Right atrium auricular region (tissue), 2 donors: ENCODE measurements around the gene PLCH1. TPM values are rescaled to one million over a fixed set of nuclear protein-coding genes. Genes with fewer than 3 reads are reported as not detected.

Experiments used
- DNase-seq: peaks from one replicate; pipeline ENCODE4 v3.0.0-alpha.2; 2019; ENCODE audit warnings: low spot score
- H3K27ac ChIP-seq, 2 donors: fragments of 200-600 bp; sonication (generic); 1 replicate in 1 of 2; 2 replicates in 1 of 2; pipeline ENCODE4 v1.5.1; 2016 to 2019
- H3K27me3 ChIP-seq, 2 donors: fragments of 200-600 bp; sonication (generic); one replicate each; pipeline versions ENCODE4 v1.5.1 to v1.6.0; 2017 to 2019
- H3K36me3 ChIP-seq: fragments of 200-600 bp; sonication (generic); one replicate; pipeline ENCODE4 v1.5.1; 2016
- H3K4me1 ChIP-seq, 2 donors: fragments of 200-600 bp; sonication (generic); one replicate each; pipeline versions ENCODE4 v1.5.1 to v1.6.0; 2017 to 2019
- H3K4me3 ChIP-seq, 2 donors: fragments of 200-600 bp; sonication (generic); 1 replicate in 1 of 2; 2 replicates in 1 of 2; pipeline ENCODE4 v1.5.1; 2017 to 2019; ENCODE audit warnings: mild to moderate bottlenecking in 1 of 2, moderate library complexity in 1 of 2
- H3K9me3 ChIP-seq, 2 donors: fragments of 200-600 bp; sonication (generic); one replicate each; pipeline ENCODE4 v1.5.1; 2019
- total RNA-seq, 2 donors: library from RNA; depleted of rRNA; stranded (reverse); fragments of >200 nt; gene quantifications; one replicate each; pipeline ENCODE4 v1.1.0, GENCODE V29; 2016
- TF ChIP-seq, protein P1 (sequence below), 2 donors: fragments of 200-600 bp; sonication (generic); IDR thresholded peaks; one replicate each; pipeline ENCODE4 v1.5.1; 2019; ENCODE audit warnings: antibody characterized with exemption in 2 of 2

Gene PLCH1
- total RNA-seq, 2 donors from 2014 or later = 1.4 to 1.5 TPM

DNA sequence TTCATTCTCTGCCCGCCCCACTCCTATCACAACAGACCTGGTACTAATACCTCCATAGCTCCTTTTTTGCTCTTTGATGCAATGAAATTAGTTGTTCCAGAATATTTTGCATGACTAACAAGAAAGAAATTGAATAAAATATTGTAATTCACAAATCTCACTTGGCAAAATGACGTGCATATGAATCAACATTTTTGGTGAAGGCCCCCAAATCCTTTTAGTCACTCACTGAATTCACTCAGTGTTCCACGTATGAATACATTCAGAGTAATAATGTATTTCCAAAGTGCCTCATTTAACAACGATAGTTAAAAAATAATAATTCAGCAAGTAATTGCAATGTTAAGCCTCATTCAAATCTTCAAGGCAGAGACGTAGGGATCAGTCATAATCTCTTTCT, 302.8 kb downstream of the PLCH1 start:
- H3K27me3 ChIP-seq = no peaks in the 10 kb centered on the region
- TF ChIP-seq, protein P1, sequence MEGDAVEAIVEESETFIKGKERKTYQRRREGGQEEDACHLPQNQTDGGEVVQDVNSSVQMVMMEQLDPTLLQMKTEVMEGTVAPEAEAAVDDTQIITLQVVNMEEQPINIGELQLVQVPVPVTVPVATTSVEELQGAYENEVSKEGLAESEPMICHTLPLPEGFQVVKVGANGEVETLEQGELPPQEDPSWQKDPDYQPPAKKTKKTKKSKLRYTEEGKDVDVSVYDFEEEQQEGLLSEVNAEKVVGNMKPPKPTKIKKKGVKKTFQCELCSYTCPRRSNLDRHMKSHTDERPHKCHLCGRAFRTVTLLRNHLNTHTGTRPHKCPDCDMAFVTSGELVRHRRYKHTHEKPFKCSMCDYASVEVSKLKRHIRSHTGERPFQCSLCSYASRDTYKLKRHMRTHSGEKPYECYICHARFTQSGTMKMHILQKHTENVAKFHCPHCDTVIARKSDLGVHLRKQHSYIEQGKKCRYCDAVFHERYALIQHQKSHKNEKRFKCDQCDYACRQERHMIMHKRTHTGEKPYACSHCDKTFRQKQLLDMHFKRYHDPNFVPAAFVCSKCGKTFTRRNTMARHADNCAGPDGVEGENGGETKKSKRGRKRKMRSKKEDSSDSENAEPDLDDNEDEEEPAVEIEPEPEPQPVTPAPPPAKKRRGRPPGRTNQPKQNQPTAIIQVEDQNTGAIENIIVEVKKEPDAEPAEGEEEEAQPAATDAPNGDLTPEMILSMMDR (IDR thresholded peaks at IDR 0.05) = no peak
- no peaks in the 10 kb centered on the region for H3K36me3 ChIP-seq
- H3K27ac ChIP-seq = no peak overlapping the region
- H3K4me3 ChIP-seq = no peak overlapping the region
- no peaks in the 10 kb centered on the region for H3K9me3 ChIP-seq
- no peak for DNase-seq
- H3K4me1 ChIP-seq = no peaks in the 10 kb centered on the region

DNA sequence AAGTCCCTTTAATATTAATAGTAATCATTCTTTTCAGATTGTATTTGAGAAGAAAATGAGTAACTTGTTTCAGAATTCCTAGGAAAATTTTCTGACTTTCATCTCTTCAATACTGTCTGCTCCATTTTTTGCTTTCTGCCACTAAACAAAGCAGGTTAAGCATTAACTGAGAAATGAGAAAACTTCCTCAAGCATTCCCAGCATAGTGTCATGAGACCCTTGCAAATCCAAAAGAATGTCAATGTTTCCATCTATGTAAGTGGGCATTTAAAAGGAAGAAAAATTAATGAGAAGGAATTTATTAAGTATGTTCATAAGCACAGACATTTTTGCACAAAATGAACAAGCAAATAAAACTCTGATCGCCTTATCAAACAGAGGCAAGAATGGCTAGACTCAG, 303.4 kb downstream of the PLCH1 start:
- Histone ChIP-seq H3K36me3 (no peaks in the 10 kb centered on the region), H3K4me1 (no peaks in the 10 kb centered on the region)

DNA sequence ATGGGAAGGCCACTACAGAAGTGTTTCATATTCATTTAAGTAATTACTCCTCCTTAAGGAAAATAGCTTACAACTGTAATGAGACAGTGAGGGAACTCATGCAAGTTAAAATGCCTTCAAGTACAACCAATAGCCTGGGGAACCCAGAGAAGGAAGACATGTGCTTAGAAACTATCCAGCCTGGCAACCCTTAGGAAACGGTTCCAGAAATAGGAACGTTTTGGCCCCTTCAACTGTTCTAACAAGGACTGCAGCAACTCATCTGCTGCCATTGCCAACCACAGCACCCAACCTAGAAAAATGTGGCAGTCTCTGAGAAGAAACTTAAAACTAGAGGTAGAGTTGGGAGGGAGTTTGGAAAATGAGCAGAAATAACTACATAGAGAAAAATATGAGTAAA, 303.8 kb downstream of the PLCH1 start:
- Histone ChIP-seq H3K9me3 (no peaks in the 10 kb centered on the region), H3K36me3 (no peaks in the 10 kb centered on the region), H3K4me1 (no peaks in the 10 kb centered on the region), H3K4me3 (no peak overlapping the region), H3K27me3 (no peaks in the 10 kb centered on the region), H3K27ac (no peak overlapping the region)
- DNase-seq = no peak
- TF ChIP-seq, protein P1 (IDR thresholded peaks at IDR 0.05) = no peak

More for the DNA sequence above, 303.4 kb downstream of the PLCH1 start:
- TF ChIP-seq, protein P1 (IDR thresholded peaks at IDR 0.05) = no peak
- Histone ChIP-seq H3K9me3 (no peaks in the 10 kb centered on the region), H3K27ac (no peak overlapping the region), H3K27me3 (no peaks in the 10 kb centered on the region), H3K4me3 (no peak overlapping the region)
- no peak for DNase-seq

DNA sequence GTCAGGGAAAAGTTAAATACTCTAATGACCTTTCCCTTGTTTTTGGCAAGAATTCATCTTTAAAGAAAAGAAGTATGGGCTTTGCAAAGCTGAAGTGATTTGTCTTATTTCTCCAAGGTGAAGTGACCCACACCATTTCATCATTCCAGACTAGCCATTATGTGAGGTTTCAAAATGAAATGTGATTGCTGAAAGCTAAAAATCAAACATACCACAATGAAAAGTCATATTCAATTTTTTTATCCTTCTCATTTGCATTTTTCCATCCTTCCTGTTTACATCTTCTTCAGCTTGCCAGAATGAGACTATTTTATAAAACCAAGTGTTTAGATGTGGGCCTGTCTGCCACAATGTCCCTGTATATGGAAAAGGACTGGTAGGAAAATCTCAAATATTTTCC, 309.1 kb downstream of the PLCH1 start:
- Histone ChIP-seq H3K4me3 (no peak overlapping the region), H3K36me3 (no peaks in the 10 kb centered on the region), H3K27me3 (no peaks in the 10 kb centered on the region), H3K4me1 (no peaks in the 10 kb centered on the region), H3K27ac (no peak overlapping the region), H3K9me3 (no peaks in the 10 kb centered on the region)
- no peak for DNase-seq
- TF ChIP-seq, protein P1 (IDR thresholded peaks at IDR 0.05) = no peak

DNA sequence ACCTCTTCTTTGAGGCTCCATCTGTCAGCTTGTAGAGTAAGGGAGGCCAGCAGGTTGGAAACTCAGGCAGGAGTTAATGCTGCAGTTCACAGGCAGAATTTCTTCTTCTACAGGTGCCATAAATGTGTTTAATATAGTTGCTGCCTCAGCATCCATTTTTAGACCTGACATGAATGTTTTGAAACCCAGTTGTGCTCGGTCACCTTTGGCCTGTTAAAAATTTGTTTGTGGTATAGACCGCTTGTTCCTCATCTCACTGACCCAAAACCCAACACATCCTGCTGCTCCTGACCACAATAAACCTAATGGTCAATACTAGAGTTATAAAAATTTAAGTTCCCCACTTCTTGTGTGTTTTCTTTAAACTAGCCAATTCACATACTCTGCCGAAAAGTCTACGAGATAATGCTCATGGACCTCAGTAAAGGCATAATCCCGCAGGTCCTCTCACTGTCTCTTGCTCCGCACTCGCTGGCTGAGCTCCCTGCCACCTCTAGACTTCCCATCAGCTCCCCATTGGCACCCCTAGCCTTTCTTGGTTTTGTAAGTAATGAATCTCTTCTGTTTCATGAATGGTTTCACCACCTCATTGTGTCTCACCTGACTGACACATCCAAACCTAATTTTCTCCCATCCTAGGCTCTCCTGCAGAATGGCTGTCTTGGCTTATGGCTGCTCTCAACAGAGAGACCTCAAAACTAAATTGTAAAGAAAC, 312.9 kb downstream of the PLCH1 start:
- no peak for DNase-seq
- no peaks in the 10 kb centered on the region for H3K4me1 ChIP-seq
- H3K9me3 ChIP-seq = peaks cover 0 to 21% of the 10 kb centered on the region in 2 donors
- H3K36me3 ChIP-seq = no peaks in the 10 kb centered on the region
- TF ChIP-seq, protein P1 (IDR thresholded peaks at IDR 0.05) = no peak
- H3K27ac ChIP-seq = no peak overlapping the region
- H3K4me3 ChIP-seq = no peak overlapping the region
- no peaks in the 10 kb centered on the region for H3K27me3 ChIP-seq

DNA sequence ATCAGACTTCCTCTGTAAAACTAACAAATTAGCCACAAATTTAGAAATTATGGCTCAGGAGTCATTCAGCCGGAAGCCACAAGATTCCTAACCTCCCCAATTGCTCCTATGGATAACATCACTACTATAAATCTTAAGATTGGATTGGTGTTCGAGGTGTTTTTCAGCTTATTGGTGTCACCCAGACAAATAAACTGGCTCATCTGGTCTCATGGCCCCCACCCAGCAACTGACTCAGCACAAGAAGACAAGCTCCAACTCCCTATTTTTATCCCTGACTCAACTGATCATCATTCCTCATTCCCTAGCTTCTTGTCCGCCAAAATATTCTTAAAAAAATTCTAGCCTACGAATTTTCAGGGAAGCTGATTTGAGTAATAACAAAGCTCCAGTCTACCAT, 316.3 kb downstream of the PLCH1 start:
- no peaks in the 10 kb centered on the region for H3K27me3 ChIP-seq
- TF ChIP-seq, protein P1 (IDR thresholded peaks at IDR 0.05) = no peak
- DNase-seq = no peak

More for the DNA sequence above, 316.3 kb downstream of the PLCH1 start:
- Histone ChIP-seq H3K9me3 (peaks cover 0 to 30% of the 10 kb centered on the region in 2 donors), H3K4me3 (no peak overlapping the region), H3K36me3 (no peaks in the 10 kb centered on the region), H3K4me1 (no peaks in the 10 kb centered on the region), H3K27ac (no peak overlapping the region)
